IMR-90 (cell line): ENCODE results near the gene ADPRM.

Source experiments
- MXI1 ChIP-seq: IDR thresholded peaks from 2 replicates; pipeline ENCODE4 v1.6.1; 2012; ENCODE audit warnings: low read depth, mild to moderate bottlenecking, low read length, moderate library complexity, borderline replicate concordance
- POLR2A ChIP-seq: IDR thresholded peaks from 2 replicates; pipeline ENCODE4 v1.6.1; 2012; ENCODE audit warnings: mild to moderate bottlenecking, low read depth, low read length
- RCOR1 ChIP-seq: IDR thresholded peaks from 2 replicates; pipeline ENCODE4 v1.6.1; 2012; ENCODE audit warnings: mild to moderate bottlenecking, low read length, improper control_type of control experiment; ENCODE audit not compliant: insufficient replicate concordance
- RFX5 ChIP-seq: IDR thresholded peaks from 2 replicates; pipeline ENCODE4 v1.8.0; 2012; ENCODE audit warnings: low read depth, mild to moderate bottlenecking, low read length, moderate library complexity
- TF ChIP-seq, protein P1 (sequence below): conservative IDR thresholded peaks from 2 replicates; pipeline ENCODE4 v1.5.1; 2012; ENCODE audit warnings: mild to moderate bottlenecking, low read depth, low read length, improper control_type of control experiment

GRCh38 chr17:10674704-10675103, 22.7 kb upstream of the ADPRM start:
- no peak for TF ChIP-seq RCOR1
- no peak for TF ChIP-seq POLR2A
- TF ChIP-seq RFX5: no peak
- TF ChIP-seq, protein P1, sequence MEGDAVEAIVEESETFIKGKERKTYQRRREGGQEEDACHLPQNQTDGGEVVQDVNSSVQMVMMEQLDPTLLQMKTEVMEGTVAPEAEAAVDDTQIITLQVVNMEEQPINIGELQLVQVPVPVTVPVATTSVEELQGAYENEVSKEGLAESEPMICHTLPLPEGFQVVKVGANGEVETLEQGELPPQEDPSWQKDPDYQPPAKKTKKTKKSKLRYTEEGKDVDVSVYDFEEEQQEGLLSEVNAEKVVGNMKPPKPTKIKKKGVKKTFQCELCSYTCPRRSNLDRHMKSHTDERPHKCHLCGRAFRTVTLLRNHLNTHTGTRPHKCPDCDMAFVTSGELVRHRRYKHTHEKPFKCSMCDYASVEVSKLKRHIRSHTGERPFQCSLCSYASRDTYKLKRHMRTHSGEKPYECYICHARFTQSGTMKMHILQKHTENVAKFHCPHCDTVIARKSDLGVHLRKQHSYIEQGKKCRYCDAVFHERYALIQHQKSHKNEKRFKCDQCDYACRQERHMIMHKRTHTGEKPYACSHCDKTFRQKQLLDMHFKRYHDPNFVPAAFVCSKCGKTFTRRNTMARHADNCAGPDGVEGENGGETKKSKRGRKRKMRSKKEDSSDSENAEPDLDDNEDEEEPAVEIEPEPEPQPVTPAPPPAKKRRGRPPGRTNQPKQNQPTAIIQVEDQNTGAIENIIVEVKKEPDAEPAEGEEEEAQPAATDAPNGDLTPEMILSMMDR: no peak
- TF ChIP-seq MXI1: no peak
